Mucosa of descending colon (tissue), 3 donors: Measurements from ENCODE around the gene EGFLAM. TPM values are rescaled to one million over a fixed set of nuclear protein-coding genes. Genes with fewer than 3 reads are reported as not detected.

Source experiments
- ATAC-seq: fragments of 200-7000 bp; cut with Tn5 transposase; one replicate; pipeline ENCODE4 v1.9.1; 2020; ENCODE audit warnings: mild to moderate bottlenecking, moderate library complexity
- DNase-seq, 3 donors: peaks; one replicate each; pipeline ENCODE4 v3.0.0-alpha.2; 2020
- H3K36me3 ChIP-seq: fragments of 200-600 bp; one replicate; pipeline ENCODE4 v1.8.0; 2021; ENCODE audit warnings: low read depth, mild to moderate bottlenecking
- H3K4me1 ChIP-seq: fragments of 200-600 bp; one replicate; pipeline ENCODE4 v1.8.0; 2021; ENCODE audit warnings: low read depth, mild to moderate bottlenecking
- H3K4me3 ChIP-seq: fragments of 200-600 bp; one replicate; pipeline ENCODE4 v1.8.0; 2021; ENCODE audit warnings: mild to moderate bottlenecking
- H3K9me3 ChIP-seq: fragments of 200-600 bp; one replicate; pipeline ENCODE4 v1.8.0; 2021; ENCODE audit warnings: mild to moderate bottlenecking
- CTCF ChIP-seq: fragments of 200-600 bp; IDR thresholded peaks from one replicate; pipeline ENCODE4 v1.8.0; 2022; ENCODE audit warnings: antibody characterized with exemption, mild to moderate bottlenecking
- intact Hi-C, 2 donors: fragments of 100-400 bp; cut with DNase I in 1 of 2; cut with micrococcal nuclease in 1 of 2; formaldehyde crosslinking; loops; one replicate each; pipeline versions ENCODE4 v1.11.0 to v1.11.1; 2022; cut with DNase I, micrococcal nuclease
- total RNA-seq, 3 donors: library from RNA; stranded (reverse); fragmentation: NEBNext Ultra II Directional in 2 of 3; extraction: Animal tissue kit (Norgen Biotek cat#: 25700) in 2 of 3; gene quantifications; one replicate each; pipeline versions ENCODE4 v1.2.1 to v1.2.4, GENCODE V29; 2021 to 2023
- donor health status: DM: no; HTN: no; CAD: no; lungs with moderate emphysema.
- donor health status: DM: no; HTN: no; CAD: no.
- donor health status: DM: no; HTN: yes; CAD: no.

EGFLAM gene
- total RNA-seq, 3 donors from 2014 or later: 0.46 to 2.1 (median 0.84) TPM

- Histone ChIP-seq H3K4me3 (no peak overlapping the region), H3K36me3 (no peaks in the 10 kb centered on the region), H3K9me3 (no peaks in the 10 kb centered on the region), H3K4me1 (peaks cover 12% of the 10 kb centered on the region)
- intact Hi-C loops: no loop called here
- no peak for TF ChIP-seq CTCF
- DNase-seq: no peak
- ATAC-seq: no peak
Observed at GRCh38 chr5:38465061-38465460, 206.7 kb downstream of the EGFLAM start.

- no peak for DNase-seq
- no peaks in the 10 kb centered on the region for H3K36me3 ChIP-seq
- H3K4me3 ChIP-seq: no peak overlapping the region
- peaks cover 12% of the 10 kb centered on the region for H3K4me1 ChIP-seq
- no peak for TF ChIP-seq CTCF
- intact Hi-C loops: no loop called here
- H3K9me3 ChIP-seq: no peaks in the 10 kb centered on the region
- no peak for ATAC-seq
Observed at GRCh38 chr5:38465702-38466423, 207.5 kb downstream of the EGFLAM start.

GRCh38 chr5:38466424-38467189, 208.2 kb downstream of the EGFLAM start:
- DNase-seq (peak; percentile 46 to 72 (median 52)), ATAC-seq (peak; percentile 20)
- intact Hi-C loops: no loop called here
- H3K4me1 ChIP-seq: peaks cover 12% of the 10 kb centered on the region
- H3K9me3 ChIP-seq: no peaks in the 10 kb centered on the region
- TF ChIP-seq CTCF: no peak
- no peak overlapping the region for H3K4me3 ChIP-seq
- H3K36me3 ChIP-seq: no peaks in the 10 kb centered on the region

- Histone ChIP-seq H3K4me3 (no peak overlapping the region), H3K9me3 (no peaks in the 10 kb centered on the region), H3K36me3 (no peaks in the 10 kb centered on the region), H3K4me1 (peaks cover 12% of the 10 kb centered on the region)
- no peak for ATAC-seq
- DNase-seq: peak in 1 of 3 donors; percentile 64
- TF ChIP-seq CTCF: no peak
- intact Hi-C loops: no loop called here
Observed at GRCh38 chr5:38467353-38468040, 209.1 kb downstream of the EGFLAM start.

DNA sequence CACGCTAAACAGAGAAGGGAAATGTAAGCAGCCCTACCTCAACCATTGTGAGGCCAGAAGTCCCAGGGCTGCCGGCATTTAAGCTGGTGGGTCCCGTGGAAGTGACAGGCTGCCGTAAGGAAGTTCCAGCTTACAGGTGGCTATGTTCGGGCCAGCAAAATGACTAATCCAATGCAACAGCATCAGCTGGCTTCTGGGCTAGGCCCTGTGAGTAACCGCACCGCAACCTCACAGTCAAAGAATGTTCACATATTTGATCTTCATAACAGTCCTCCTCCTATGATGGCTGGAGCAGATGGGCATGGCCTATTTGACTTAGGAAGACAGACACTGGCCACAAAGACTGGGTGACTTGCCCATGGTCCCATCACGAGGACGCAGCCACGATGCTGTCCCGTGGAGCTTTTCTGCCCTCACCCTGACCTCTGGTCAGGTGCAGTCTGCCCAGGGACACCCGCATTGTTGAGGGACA, 209.9 kb downstream of the EGFLAM start:
- Histone ChIP-seq H3K9me3 (no peaks in the 10 kb centered on the region), H3K36me3 (no peaks in the 10 kb centered on the region), H3K4me3 (no peak overlapping the region), H3K4me1 (peaks cover 12% of the 10 kb centered on the region)
- no peak for DNase-seq
- ATAC-seq: peak; percentile 18
- intact Hi-C loops: no loop called here
- TF ChIP-seq CTCF: no peak
